Measurements from ENCODE around the gene SMAD1. TPM values are rescaled to one million over a fixed set of nuclear protein-coding genes. Genes with fewer than 3 reads are reported as not detected.
A peak's percentile ranks its signal among the peaks of the same experiment; 100 is the strongest.

Gene SMAD1
- total RNA-seq, 1 donor from 2014 or later, result 40.8 TPM

GRCh38 chr4:145453163-145453520 is 28.5 kb upstream of the SMAD1 start:
- no peak for TF ChIP-seq CTCF (IDR thresholded peaks at IDR 0.05; ENCODE audit: insufficient read depth, low read length, poor library complexity, severe bottlenecking)
- H3K36me3 ChIP-seq (ENCODE audit: control insufficient read depth, insufficient read depth, low read length), result no peaks in the 10 kb centered on the region
- no peak overlapping the region for H3K4me3 ChIP-seq (ENCODE audit: low read depth, low read length)
- DNase-seq (ENCODE audit: low read depth), result no peak
- no peaks in the 10 kb centered on the region for H3K27me3 ChIP-seq (ENCODE audit: control insufficient read depth, insufficient read depth, low read length)

- no peak for DNase-seq (ENCODE audit: low read depth)
- H3K36me3 ChIP-seq (ENCODE audit: control insufficient read depth, insufficient read depth, low read length), result no peaks in the 10 kb centered on the region
- no peak for TF ChIP-seq CTCF (IDR thresholded peaks at IDR 0.05; ENCODE audit: insufficient read depth, low read length, poor library complexity, severe bottlenecking)
- H3K4me3 ChIP-seq (ENCODE audit: low read depth, low read length), result no peak overlapping the region
- no peaks in the 10 kb centered on the region for H3K27me3 ChIP-seq (ENCODE audit: control insufficient read depth, insufficient read depth, low read length)
Measured at GRCh38 chr4:145473203-145473602, 8.4 kb upstream of the SMAD1 start.

- no peak for TF ChIP-seq CTCF (IDR thresholded peaks at IDR 0.05; ENCODE audit: insufficient read depth, low read length, poor library complexity, severe bottlenecking)
- Histone ChIP-seq H3K27me3 (ENCODE audit: control insufficient read depth, insufficient read depth, low read length) (no peaks in the 10 kb centered on the region), H3K4me3 (ENCODE audit: low read depth, low read length) (no peak overlapping the region), H3K36me3 (ENCODE audit: control insufficient read depth, insufficient read depth, low read length) (no peaks in the 10 kb centered on the region)
- no peak for DNase-seq (ENCODE audit: low read depth)
Measured at GRCh38 chr4:145480257-145480656, 1.4 kb upstream of the SMAD1 start.

GRCh38 chr4:145481942-145482208 is 222 bp downstream of the SMAD1 start:
- no peak for TF ChIP-seq CTCF (IDR thresholded peaks at IDR 0.05; ENCODE audit: insufficient read depth, low read length, poor library complexity, severe bottlenecking)
- Histone ChIP-seq H3K36me3 (ENCODE audit: control insufficient read depth, insufficient read depth, low read length) (no peaks in the 10 kb centered on the region), H3K27me3 (ENCODE audit: control insufficient read depth, insufficient read depth, low read length) (no peaks in the 10 kb centered on the region), H3K4me3 (ENCODE audit: low read depth, low read length) (peak overlapping the region; percentile 66)
- no peak for DNase-seq (ENCODE audit: low read depth)

- H3K27me3 ChIP-seq (ENCODE audit: control insufficient read depth, insufficient read depth, low read length), result no peaks in the 10 kb centered on the region
- peak; percentile 55 for DNase-seq (ENCODE audit: low read depth)
- no peaks in the 10 kb centered on the region for H3K36me3 ChIP-seq (ENCODE audit: control insufficient read depth, insufficient read depth, low read length)
- no peak for TF ChIP-seq CTCF (IDR thresholded peaks at IDR 0.05; ENCODE audit: insufficient read depth, low read length, poor library complexity, severe bottlenecking)
- H3K4me3 ChIP-seq (ENCODE audit: low read depth, low read length), result peak overlapping the region; percentile 66
Measured at GRCh38 chr4:145482209-145483037, 770 bp downstream of the SMAD1 start.

- H3K4me3 ChIP-seq (ENCODE audit: low read depth, low read length), result peak overlapping the region; percentile 66
- no peak for DNase-seq (ENCODE audit: low read depth)
- no peaks in the 10 kb centered on the region for H3K27me3 ChIP-seq (ENCODE audit: control insufficient read depth, insufficient read depth, low read length)
- TF ChIP-seq CTCF (IDR thresholded peaks at IDR 0.05; ENCODE audit: insufficient read depth, low read length, poor library complexity, severe bottlenecking), result no peak
- H3K36me3 ChIP-seq (ENCODE audit: control insufficient read depth, insufficient read depth, low read length), result no peaks in the 10 kb centered on the region
Measured at GRCh38 chr4:145483514-145483913, 1.9 kb downstream of the SMAD1 start.

Measured in kidney epithelial cell (primary cell).